Adrenal gland (tissue), 5 donors: ENCODE measurements around the gene PRSS33.

Experiments
- CTCF ChIP-seq, 6 experiments: fragments of 450-650 bp in 4 of 6; fragments of 200-600 bp in 2 of 6; sonication (generic) in 1 of 6; IDR thresholded peaks; 1 replicate in 5 of 6; 2 replicates in 1 of 6; pipeline versions ENCODE4 v1.5.1 to v1.8.0; 2016 to 2021; ENCODE audit warnings: antibody characterized with exemption in 6 of 6, mild to moderate bottlenecking in 2 of 6, moderate library complexity in 1 of 6
- POLR2A ChIP-seq, 2 donors: fragments of 450-650 bp; IDR thresholded peaks; one replicate each; pipeline ENCODE4 v1.6.1; 2017; ENCODE audit warnings: antibody characterized with exemption in 2 of 2, mild to moderate bottlenecking in 2 of 2, moderate library complexity in 1 of 2
- donor health status: DM: no; HTN: no; CAD: no.

- TF ChIP-seq CTCF (IDR thresholded peaks at IDR 0.05) (no peak), POLR2A (IDR thresholded peaks at IDR 0.05) (no peak)
These were observed 40.0 kb upstream of the PRSS33 start for GRCh38 chr16:2827374-2827791.
